Stromal cell of bone marrow (primary cell): Measurements from ENCODE around the gene GDF11.
"Not testable (repeated sequence)": the region's sequence is repeated elsewhere in the genome, so short reads cannot be mapped to it uniquely, and the experiment has no call there.

Source experiments
- DNase-seq: peaks from one replicate; pipeline ENCODE4 v3.0.0-alpha.2; 2012; ENCODE audit warnings: low read depth

The GDF11 gene

DNA sequence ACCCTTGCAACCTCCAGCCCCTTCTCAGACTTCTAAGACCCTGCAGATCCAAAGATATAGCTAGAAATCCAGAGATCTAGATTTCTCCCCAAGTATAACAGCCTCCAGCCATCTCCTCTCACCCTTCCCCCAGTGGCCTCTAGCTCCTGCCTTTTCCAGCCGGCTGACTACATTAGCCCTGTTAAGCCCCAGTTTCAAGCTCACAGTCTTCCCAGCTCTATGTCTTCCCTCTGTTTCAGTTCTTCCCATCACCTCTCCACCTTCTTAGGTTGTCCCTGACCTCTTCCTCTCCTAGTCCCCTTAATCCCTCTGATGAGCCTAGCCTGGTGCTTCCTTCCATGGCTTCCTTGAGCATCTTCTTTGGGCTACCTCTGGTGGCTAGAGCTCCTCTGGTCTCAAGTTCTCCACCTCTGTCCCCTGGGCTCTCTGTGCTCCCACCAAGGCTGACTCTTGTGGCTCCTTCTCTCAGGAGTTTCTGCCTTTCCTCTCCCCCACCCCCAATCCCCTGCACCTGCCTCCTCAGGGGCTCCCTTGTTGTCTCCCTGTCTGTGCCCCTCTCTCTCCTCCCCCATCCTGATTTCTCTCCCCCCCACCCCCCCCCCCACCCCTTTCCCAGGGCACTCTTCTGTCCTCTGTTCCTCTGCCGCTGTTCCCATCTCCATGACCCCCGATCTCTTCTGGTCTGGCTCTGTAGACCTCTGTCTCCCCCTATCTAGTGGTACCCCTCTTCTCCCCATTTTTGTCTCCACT lies 816 bp upstream of the GDF11 start:
- no peak for DNase-seq

DNA sequence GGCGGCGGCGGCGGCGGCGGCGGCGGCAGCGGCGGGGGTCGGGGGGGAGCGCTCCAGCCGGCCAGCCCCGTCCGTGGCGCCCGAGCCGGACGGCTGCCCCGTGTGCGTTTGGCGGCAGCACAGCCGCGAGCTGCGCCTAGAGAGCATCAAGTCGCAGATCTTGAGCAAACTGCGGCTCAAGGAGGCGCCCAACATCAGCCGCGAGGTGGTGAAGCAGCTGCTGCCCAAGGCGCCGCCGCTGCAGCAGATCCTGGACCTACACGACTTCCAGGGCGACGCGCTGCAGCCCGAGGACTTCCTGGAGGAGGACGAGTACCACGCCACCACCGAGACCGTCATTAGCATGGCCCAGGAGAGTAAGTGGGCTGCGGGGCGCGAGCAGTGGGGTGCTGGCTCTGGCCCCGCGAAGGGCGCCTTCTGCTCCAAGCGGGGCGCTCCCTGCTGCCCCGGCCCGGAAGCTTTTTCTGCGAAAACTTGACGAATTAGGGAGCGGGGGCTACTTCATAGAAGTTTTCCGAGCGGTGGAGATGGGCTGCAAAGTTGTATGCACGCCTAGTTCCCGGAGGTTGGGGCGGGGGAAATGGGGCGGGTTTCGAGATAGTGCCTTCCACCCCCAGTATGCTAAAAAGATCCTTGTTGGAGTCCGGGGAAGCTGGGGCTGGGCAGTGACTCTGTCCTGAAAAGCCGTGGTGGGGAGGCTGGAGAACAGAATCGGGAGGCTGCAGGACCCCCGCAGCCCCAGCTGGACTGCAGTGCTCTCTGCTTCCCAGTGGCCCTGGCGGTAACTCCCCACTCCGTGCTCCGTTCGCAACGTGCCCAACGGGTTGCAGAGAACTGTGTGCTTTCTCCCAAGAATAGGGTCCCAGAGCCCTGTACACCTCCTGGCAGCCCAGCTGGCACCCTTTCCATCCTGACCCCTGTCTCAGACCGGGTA lies 751 bp downstream of the GDF11 start:
- no peak for DNase-seq

DNA sequence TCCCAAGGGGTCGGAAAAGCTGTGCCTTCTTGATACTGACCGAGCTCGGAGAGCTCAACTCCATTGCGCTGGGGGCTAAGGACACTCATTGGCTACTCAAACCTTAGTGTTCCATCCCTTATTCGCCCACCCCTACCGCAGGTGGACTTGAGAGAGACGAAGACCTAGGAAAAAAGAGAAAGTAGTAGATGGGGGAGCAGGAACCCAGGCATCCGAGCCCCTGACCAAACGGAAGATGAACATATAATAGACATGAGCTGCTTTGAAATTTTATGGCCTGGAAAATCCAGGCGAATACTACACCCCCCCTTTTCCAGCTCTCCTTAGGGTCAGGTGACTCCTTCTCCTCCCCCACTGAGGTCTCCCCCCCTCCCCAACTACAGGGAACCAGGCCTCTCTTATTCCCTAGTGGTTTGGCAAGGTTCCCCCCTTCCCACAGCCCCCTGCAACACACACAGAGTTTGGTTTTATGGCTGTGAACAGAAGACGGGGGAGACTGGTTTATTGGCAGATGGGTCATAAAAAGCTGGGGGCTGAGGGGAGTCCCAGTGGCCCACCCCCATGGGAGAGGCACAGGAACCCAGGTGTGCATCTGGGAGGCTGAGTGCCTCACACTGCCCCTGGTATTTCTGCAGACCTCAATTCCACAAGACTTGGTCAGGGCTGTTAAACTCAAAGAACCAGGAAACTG lies 1.6 kb downstream of the GDF11 start:
- DNase-seq: no peak

DNA sequence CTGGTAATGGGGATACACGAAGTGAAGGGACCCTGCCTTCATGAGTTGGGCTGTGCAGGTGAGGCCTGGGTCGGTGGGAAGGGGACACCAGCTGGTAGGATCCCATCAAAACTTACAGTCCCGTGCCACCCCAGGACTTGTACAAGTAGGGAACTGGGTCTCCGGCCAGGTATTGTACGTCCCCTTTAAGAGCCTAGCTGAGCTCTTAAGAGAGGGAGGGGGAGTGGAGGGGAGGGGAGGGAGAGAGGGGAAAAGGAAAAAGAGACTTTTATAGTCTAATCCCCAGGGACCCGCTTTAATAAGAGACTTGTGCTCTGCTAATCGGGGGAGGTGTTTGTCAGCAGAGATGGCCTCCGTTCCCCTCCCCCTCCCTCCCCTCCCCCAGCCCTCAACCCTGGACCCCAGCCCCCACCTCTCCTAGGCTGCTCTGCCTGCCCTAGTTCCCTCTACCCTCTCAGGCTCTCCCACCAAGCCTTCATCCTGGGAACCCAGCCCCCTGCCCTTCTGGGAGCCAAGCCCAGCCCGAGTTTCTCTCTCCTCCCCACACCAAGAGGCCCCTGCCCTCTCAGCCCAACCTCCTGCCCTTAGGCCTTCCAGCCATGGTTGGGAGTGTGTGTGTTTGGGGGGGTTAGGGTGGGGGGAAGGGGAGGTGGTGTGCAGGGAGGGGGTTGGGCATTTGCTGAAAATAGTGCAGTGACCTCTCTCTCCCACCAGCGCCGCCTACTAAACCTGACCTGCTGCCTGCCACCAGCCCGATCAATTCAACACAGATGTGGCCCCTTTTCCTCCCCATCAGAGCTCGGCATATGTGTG lies 2.6 kb downstream of the GDF11 start:
- no peak for DNase-seq

DNA sequence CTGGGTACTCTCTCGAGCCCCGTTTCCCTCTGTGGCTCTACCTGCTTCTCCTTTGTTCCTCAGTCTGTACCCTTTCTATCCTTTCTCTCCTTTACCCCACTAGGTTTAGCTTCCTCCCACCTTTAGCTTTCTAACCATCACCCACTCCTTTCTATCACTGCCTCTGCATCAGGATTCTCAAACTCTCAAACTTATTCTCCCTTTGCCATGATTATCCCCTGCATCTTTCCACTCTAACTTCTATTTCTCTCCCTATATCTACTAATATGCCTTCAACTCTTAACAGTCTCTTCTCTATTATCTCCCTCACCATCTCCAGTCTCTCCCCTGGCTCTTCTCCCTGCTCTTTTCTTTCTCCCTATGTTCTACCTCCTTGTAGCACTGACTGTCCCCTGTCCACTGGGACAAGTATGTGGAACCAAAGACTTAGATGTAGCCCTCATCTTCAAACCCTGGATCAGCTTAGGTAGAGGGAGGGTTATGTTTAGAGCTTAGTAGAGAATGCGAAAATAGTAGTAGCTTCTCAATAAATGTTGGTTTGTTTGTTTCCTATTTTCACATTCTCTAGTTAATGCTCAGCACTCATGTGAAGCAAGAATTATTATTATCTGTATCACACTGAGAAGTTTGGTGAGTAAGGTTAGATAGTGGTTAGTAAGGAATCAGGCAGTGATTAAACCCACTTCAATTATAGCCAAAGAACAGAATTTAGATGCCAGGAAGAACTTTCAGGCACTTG lies 3.4 kb downstream of the GDF11 start:
- no peak for DNase-seq

DNA sequence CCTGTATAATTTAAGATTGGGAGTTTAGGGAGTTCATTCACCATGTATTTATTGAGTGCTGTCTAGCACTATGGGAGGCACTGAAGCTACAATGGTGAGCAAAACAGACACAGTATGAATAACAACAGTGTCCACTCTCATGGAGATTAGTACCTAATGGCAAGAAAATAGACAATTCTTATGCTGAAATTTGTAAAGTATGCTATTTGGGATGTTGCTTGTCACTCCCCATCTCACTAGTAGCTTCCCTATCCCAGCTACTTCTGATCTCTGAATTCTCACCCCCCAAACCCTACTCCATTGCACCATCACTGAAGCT lies 4.0 kb downstream of the GDF11 start:
- no peak for DNase-seq

DNA sequence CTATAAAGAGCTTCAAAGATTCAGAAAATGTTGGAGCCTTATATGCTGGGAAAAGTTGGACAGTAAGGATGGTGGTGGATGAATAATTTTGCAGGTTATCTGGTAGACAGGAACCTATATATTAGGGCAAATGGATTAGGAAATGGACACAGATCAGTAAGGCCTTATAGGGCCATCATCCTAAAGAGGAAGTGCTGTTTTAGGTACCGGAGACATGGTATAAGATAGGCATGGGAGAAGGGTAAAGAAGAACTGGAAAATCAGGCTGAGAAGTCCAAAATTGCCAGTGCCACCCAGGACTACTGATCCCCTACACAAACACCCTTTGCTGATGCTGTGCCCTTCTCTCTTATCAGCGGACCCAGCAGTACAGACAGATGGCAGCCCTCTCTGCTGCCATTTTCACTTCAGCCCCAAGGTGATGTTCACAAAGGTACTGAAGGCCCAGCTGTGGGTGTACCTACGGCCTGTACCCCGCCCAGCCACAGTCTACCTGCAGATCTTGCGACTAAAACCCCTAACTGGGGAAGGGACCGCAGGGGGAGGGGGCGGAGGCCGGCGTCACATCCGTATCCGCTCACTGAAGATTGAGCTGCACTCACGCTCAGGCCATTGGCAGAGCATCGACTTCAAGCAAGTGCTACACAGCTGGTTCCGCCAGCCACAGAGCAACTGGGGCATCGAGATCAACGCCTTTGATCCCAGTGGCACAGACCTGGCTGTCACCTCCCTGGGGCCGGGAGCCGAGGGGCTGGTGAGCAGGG lies 5.5 kb downstream of the GDF11 start:
- DNase-seq: no peak

DNA sequence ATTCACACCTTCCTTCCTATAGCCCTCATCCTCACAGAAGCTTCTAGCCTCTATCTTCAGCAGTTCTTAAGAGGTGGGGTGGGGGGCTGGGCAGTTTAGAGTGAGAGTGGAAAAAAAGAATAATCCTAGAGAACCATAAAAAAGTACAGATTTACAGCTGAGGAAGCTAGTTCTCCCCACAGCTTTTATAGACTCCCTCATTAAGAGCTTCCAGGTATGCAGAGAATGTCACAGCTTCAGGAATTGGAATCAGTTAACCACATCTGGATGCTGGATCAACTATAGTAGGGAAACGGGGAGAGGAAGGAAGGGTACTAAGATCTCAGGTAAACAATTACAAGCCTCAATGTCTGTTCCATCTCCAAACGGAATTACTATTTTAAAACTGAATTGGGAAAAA lies 12.3 kb downstream of the GDF11 start:
- no peak for DNase-seq

DNA sequence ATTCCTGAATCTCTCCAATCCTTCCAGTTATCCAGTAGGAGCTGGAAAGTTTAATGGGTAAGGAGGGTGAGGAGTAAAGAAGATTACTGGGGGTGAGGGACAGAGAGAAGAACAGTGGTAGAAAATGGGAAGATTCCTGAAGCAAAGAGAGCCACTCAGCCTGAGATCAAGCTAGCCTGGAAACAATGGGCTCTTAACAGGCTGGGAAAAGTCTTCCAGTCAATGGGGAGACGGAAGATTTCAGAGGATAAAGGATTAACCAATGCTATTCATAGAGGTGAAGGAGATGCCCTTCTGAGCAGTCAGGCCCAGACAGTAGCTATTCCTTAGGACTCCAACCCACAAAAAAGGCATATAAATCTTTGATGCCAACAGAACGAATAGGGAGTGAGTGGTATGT lies 14.8 kb downstream of the GDF11 start:
- DNase-seq: no peak

DNA sequence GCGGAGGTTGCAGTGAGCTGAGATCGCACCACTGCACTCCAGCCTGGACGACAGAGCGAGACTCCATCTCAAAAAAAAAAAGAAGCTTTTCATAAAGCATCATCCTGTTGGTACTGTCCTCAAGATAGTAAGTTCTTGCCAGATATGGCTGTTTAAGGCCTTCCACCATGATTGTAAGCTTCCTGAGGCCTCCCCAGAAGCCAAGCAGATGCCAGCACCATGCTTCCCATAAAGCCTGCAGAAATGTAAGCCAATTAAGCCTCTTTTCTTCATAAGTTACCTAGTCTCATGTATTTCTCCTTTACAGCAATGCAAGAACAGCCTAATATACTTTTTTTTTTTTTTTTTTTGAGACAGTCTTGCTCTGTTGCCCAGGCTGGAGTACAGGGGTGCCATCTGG lies 15.7 kb downstream of the GDF11 start:
- DNase-seq: not testable (repeated sequence)

DNA sequence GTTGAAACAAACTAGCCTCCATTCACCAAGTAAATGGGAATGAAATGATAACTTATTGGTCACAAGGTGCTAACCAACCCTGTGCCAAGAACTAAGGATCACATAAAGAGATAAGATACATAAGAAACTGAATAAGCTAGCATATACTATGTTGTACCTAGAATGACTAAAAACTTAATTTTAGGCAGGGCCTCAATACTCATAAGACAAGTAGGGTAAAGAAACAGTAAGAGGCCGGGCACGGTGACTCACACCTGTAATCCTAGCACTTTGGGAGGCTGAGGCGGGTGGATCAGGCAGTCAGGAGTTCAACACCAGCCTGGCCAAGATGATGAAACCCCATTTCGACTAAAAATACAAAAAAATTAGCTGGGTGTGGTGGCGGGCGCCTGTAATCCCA lies 17.7 kb downstream of the GDF11 start:
- no peak for DNase-seq

DNA sequence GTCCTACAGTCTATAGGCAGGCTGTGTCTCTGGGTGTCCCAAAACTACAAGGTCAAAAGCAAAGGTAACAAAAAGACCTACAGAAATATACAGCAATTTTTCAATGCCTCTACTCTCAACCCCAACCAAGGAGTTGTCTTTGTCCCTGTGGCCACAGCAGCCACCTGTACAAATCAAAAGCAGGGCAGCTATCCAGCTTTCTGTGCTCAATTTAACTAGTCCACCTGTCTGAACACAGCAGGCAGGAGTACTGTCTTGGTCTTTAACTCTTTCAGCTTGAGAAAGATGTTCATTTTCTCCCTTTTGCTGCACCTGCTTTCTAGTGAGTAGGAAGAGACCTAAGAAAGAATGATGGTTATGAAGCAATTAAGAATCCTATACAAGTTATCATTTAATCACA lies 19.7 kb downstream of the GDF11 start:
- DNase-seq: no peak

DNA sequence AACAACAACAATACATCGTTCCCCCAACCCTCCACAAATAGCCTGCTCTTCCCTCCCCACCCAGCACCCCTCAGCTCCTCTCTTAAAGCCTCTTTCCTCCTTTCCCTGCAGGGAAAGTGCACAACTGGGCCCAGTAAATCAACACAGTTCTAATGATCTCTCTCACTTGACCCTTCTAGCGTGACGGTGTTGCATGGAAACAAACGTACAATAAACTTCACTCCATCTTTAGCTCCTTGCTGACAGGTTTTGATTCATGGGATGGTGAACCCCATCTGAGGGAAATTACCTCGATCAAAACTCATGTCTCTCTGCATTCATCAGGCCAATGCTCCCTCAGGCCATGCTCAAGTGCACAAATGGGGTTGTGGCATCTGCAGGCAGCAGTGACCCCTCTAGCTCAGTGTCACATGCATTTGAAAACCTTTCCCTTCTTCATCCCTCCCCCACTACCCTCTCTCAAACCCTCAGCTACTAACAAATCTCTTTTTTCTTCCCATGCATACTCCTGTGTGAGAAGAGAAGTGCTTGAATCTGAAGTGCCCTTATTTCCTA lies 22.9 kb downstream of the GDF11 start:
- DNase-seq: no peak

DNA sequence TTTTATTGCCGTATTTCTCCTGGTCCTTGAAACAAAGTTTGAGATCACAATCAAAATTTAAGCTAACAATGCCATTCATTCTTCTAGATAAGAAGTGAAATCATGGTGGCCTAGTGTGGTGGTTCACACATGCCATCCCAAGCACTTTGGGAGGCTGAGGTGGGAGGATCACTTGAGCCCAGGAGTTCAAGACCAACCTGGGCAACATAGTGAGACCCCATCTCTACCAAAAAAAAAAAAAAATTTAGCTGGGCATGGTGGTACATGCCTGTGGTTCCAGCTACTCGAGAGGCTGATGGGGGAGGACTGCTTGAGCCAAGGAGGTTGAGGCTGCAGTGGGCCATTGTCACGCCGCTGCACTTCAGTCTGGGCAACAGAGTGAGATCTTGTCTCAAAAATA lies 24.2 kb downstream of the GDF11 start:
- DNase-seq: no peak

DNA sequence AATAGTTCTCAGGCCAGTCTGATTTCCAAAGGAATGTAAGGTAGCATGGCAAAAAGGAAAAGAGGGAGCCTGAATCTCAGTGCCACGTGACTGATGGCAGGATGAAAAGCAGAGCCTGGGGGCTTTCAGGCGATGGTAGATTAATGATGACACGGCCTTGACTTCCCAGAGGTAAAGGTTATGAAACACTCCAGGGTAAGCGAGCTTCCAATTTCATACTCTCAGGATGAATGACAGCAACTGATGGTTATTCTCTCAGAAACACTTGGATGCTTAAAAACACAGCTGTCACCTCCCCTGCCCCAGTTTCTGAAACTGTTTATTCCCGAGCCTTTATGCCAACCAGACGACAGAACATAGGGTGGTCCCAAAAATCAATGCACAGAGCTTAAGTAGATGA lies 28.8 kb downstream of the GDF11 start:
- DNase-seq: no peak

DNA sequence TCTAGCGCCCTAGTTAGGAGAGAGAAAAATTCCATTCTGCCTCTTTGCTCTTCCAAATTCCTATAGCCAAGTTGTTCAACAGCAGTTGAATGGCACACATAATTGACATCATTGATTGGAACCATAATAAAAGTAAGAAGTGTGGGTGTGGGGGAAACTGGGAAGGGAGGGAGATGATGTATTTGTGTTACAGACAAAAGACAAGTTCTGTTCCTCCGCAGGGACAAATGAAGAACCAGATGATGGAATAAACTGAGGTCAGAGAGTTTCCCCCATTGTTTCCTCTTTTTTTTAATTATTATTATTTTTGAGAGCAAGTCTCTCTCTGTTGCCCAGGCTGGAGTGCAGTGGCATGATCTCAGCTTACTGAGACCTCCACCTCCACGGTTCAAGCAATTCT lies 34.9 kb downstream of the GDF11 start:
- DNase-seq: no peak

DNA sequence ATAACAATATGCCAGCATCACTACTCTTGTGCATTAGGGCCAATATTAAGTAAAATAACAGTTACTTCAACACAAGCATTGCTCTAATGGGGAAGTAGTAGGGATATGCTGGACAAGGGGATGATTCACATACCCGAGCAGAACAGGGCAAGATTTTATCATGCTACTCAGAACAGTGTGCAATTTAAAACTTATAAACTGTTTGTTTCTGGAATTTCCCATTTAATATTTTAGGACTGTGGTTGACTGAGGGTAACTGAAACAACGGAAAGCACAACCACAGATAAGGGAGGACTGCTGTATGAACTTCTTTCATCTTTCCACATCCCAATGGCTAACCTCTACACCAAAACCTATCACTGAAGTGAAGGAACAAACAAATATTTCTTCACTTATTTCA lies 37.8 kb downstream of the GDF11 start:
- no peak for DNase-seq

DNA sequence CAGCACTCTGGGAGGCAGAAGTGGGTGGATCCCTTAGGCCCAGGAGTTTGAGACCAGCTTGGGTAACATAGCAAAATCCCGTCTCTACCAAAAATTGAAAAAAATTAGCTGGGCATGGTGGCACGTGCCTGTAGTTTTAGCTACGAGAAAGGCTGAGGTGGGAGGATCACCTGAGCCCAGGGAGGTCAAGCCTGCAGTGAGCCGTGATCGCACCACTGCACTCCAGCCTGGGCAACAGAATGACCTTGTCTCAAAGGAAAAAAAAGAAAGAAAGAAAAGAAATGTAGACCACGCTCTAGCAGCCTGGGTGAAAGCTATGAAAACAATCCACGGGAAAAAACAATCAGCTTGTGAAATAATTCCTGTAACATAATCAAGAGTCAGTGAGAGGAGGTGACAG lies 45.6 kb downstream of the GDF11 start:
- no peak for DNase-seq

DNA sequence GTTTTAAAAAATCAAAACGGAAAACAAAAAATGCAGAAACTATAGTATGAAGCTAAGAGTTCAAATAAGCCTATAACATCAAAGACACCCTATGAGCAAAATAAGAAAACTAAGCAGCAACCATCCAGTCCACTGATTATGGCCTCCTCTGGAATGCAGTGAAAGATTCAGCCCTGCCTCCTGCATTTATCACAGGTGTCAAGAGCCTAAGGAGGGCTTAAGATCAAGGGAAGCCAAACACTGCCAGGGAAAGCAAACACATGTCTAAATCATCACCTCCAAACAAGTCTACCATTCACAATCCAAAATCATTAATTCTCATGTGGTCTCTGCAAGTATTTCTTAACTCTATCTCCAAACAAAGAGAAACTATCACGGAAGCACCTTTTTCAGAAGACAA lies 46.2 kb downstream of the GDF11 start:
- no peak for DNase-seq

DNA sequence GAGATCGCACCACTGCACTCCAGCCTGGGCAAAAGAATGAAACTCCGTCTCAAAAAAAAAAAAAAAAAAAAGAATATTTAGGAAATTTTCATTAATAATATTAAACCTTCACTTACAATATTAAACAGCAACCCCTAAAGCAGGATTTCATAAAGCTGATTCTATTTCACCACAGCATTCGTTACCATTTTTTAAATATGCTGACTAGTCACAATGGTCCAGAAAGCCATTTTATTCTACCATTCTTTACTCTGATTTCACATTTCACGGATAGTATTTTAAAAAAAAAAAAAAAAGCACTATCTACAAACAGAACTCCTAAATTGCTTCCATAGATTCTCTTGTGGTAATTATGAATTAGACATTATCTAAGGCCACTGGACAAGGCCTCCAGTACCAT lies 47.0 kb downstream of the GDF11 start:
- no peak for DNase-seq
